Glutamatergic neuron (in vitro differentiated cells): ENCODE data around the gene NUDT17. TPM values are rescaled to one million over a fixed set of nuclear protein-coding genes. Genes with fewer than 3 reads are reported as not detected.
A peak's percentile ranks its signal among the peaks of the same experiment; 100 is the strongest.

ENCODE experiments used
- DNase-seq: peaks from one replicate; pipeline ENCODE4 v3.0.0; 2022
- H3K27ac Mint-ChIP-seq: one replicate; pipeline ENCODE4 v1.8.0; 2020; ENCODE audit warnings: mild to moderate bottlenecking, mixed read lengths, inconsistent platforms; ENCODE audit not compliant: unreplicated experiment
- H3K27me3 Mint-ChIP-seq: one replicate; pipeline ENCODE4 v1.8.0; 2020; ENCODE audit warnings: mild to moderate bottlenecking, moderate library complexity, mixed read lengths, inconsistent platforms; ENCODE audit not compliant: unreplicated experiment
- H3K36me3 Mint-ChIP-seq: one replicate; pipeline ENCODE4 v1.8.0; 2020; ENCODE audit warnings: mild to moderate bottlenecking, mixed read lengths, inconsistent platforms; ENCODE audit not compliant: unreplicated experiment
- H3K4me1 Mint-ChIP-seq: one replicate; pipeline ENCODE4 v1.8.0; 2020; ENCODE audit warnings: mild to moderate bottlenecking, low read depth, mixed read lengths, inconsistent platforms; ENCODE audit not compliant: unreplicated experiment
- H3K4me3 Mint-ChIP-seq: one replicate; pipeline ENCODE4 v1.8.0; 2020; ENCODE audit warnings: mild to moderate bottlenecking, mixed read lengths, inconsistent platforms; ENCODE audit not compliant: unreplicated experiment
- H3K9me3 Mint-ChIP-seq: one replicate; pipeline ENCODE4 v1.8.0; 2020; ENCODE audit warnings: mild to moderate bottlenecking, moderate library complexity, mixed read lengths, inconsistent platforms; ENCODE audit not compliant: unreplicated experiment
- total RNA-seq: library from RNA; stranded (reverse); fragmentation: NEBNext Ultra II Directional; extraction: Animal tissue kit (Norgen Biotek cat#: 25700); gene quantifications from one replicate; pipeline ENCODE4 v1.2.1, GENCODE V29; 2021; ENCODE audit not compliant: unreplicated experiment
- TF ChIP-seq, protein P1 (sequence below): fragments of 200-600 bp; sonication (generic); IDR thresholded peaks from one replicate; pipeline ENCODE4 v1.5.0; 2021; ENCODE audit not compliant: partially characterized antibody, unreplicated experiment

Gene NUDT17
- total RNA-seq, 1 donor from 2014 or later: 2.4 TPM

- Mint-ChIP-seq H3K27ac (peak overlapping the region; percentile 65), H3K36me3 (no peaks in the 10 kb centered on the region), H3K27me3 (peaks cover 13% of the 10 kb centered on the region), H3K9me3 (no peaks in the 10 kb centered on the region), H3K4me3 (peak overlapping the region; percentile 88), H3K4me1 (peaks cover 9% of the 10 kb centered on the region)
- TF ChIP-seq, protein P1, sequence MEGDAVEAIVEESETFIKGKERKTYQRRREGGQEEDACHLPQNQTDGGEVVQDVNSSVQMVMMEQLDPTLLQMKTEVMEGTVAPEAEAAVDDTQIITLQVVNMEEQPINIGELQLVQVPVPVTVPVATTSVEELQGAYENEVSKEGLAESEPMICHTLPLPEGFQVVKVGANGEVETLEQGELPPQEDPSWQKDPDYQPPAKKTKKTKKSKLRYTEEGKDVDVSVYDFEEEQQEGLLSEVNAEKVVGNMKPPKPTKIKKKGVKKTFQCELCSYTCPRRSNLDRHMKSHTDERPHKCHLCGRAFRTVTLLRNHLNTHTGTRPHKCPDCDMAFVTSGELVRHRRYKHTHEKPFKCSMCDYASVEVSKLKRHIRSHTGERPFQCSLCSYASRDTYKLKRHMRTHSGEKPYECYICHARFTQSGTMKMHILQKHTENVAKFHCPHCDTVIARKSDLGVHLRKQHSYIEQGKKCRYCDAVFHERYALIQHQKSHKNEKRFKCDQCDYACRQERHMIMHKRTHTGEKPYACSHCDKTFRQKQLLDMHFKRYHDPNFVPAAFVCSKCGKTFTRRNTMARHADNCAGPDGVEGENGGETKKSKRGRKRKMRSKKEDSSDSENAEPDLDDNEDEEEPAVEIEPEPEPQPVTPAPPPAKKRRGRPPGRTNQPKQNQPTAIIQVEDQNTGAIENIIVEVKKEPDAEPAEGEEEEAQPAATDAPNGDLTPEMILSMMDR: no peak
- DNase-seq: peak; percentile 59
Measured at GRCh38 chr1:145884675-145885074, 39.2 kb downstream of the NUDT17 start.

GRCh38 chr1:145885738-145886287, 40.4 kb downstream of the NUDT17 start, which contains the start of gene ANKRD35:
TSS of gene ANKRD35 (minus strand) at chr1:145885866. CDS start at chr1:145885758, 108 bp downstream.
- Mint-ChIP-seq H3K9me3 (no peaks in the 10 kb centered on the region), H3K4me1 (peaks cover 9% of the 10 kb centered on the region), H3K27ac (peak within 1 kb of the TSS; percentile 65), H3K4me3 (peak within 1 kb of the TSS; percentile 88), H3K27me3 (peaks cover 13% of the 10 kb centered on the region), H3K36me3 (no peaks in the 10 kb centered on the region)
- peak; percentile 86 for DNase-seq
- TF ChIP-seq, protein P1: no peak

DNA sequence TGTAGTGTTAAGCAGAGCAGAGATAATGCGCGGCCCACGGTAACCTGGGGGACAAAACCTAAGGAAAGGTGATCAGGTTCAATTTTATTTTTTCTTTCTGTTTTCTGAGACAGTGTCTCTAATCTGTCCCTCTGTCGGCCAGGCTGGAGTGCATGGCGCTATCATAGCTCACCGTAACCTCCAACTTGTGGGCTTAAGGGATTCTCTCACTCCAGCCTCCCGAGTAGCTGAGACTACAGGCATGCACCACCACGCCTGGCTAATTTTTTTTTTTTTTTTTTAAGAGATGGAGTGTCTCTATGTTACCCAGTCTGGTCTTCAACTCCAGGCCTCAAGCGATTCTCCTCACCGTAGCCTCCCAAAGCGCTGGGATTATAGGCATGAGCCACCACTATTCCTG, 41.0 kb downstream of the NUDT17 start:
- Mint-ChIP-seq H3K4me3 (peak overlapping the region; percentile 88), H3K9me3 (no peaks in the 10 kb centered on the region), H3K27ac (peak overlapping the region; percentile 62), H3K36me3 (no peaks in the 10 kb centered on the region), H3K4me1 (peaks cover 9% of the 10 kb centered on the region), H3K27me3 (peaks cover 13% of the 10 kb centered on the region)
- no peak for DNase-seq
- TF ChIP-seq, protein P1: no peak

- no peaks in the 10 kb centered on the region for H3K36me3 Mint-ChIP-seq
- H3K9me3 Mint-ChIP-seq: no peaks in the 10 kb centered on the region
- DNase-seq: no peak
- peaks cover 9% of the 10 kb centered on the region for H3K4me1 Mint-ChIP-seq
- peak overlapping the region; percentile 88 for H3K4me3 Mint-ChIP-seq
- H3K27me3 Mint-ChIP-seq: peaks cover 13% of the 10 kb centered on the region
- TF ChIP-seq, protein P1: no peak
- H3K27ac Mint-ChIP-seq: no peak overlapping the region
Measured at GRCh38 chr1:145886816-145887215, 41.4 kb downstream of the NUDT17 start.

GRCh38 chr1:145887631-145888030, 42.2 kb downstream of the NUDT17 start:
- H3K4me1 Mint-ChIP-seq: peaks cover 13% of the 10 kb centered on the region
- H3K36me3 Mint-ChIP-seq: no peaks in the 10 kb centered on the region
- no peak overlapping the region for H3K4me3 Mint-ChIP-seq
- TF ChIP-seq, protein P1: no peak
- H3K27ac Mint-ChIP-seq: no peak overlapping the region
- no peak for DNase-seq
- H3K9me3 Mint-ChIP-seq: no peaks in the 10 kb centered on the region
- H3K27me3 Mint-ChIP-seq: peaks cover 16% of the 10 kb centered on the region
